NCI-H146 treated with DMSO at 0.1 percent for 48 hours (cell line): ENCODE results near the gene CCDC86.

Experiments
- DNase-seq: peaks from one replicate; lab custom pipeline; 2025; ENCODE audit not compliant: unreplicated experiment; lab: John Stamatoyannopoulos, UW

Gene CCDC86

DNA sequence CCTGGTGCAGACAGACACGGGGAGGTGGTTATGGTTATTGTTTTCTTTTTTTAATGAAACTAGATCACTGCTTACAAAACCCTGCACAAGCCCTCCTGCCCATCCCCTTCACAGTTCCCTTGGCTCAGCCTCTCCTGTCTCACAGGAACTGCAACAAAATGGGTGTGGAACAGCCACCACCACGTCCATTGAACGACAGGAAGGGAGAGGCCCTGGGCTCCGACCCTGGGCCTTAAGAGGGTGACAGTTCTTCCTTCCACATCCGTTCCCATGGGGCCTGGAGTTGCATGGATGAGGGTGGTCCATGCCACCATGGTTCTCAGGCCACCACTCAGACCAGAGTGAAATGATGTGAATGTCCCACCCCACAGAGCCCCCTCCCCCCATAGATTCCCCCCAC, 48.8 kb downstream of the CCDC86 start:
- DNase-seq = no peak

DNA sequence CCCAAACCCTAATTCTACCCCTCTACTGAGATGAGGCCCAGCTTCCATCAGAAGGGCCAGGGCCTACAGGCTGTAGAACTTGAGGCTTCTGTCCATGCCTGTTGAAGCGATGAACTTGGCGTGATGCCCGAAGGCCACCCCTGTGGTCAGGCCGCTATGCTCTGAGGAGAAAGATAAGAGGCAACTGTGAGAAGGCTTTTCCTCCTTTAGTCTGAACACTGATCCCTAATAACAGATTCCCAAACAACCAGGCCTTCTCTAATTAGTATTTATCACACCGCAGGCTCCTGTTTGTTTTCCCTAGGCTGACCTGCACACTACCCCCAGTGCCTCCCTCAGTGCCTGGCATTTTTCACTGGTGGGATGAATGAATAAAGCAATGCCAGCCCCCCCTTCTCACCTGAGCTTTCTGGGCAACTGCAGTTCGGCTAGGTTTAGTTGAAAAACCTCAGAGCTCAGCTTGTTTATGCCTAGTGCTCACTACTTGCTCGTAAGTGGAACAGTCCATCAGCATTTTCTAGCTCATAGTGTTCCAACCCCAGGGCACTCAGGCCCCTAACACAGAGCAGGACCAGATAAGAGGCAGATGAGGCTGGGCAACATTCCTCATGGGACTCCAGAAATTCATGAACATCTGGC, 49.3 kb downstream of the CCDC86 start:
- no peak for DNase-seq

DNA sequence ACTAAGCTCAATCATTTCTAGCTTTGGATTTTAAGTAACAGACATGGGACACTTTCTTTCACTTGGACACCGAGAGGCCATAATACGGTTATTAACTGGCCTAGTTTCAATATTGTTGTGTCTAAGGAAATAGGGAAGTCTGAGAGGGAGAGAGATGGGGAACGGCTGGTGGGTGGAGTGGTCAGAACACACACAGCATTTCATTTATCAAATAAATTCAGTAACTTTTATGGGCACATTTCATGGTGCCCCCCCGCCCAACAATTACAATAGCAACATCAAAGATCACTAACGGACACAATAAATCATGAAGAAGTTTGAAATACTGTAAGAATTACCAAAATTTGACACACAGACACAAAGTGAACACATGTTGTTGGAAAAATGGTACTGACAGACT, 53.8 kb downstream of the CCDC86 start:
- no peak for DNase-seq

DNA sequence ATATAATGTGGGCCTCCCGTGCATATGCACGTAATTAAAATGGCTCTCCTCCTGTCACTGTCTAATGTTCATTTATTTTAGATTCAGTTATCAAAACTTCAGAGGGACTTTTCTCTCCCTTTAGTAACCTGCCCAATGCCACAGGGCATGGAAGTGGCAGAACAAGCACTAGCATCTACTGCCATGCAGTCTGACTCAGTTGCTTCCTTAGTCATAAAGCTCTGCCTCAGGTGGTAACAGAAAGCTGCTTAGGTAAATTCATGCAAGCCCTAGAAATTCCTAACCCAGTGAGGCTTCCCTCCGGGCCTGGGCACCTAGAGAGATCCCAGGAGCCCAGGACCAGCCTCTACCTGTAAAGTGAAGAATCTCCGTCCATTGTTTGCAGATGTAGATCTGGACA, 55.6 kb downstream of the CCDC86 start:
- DNase-seq = no peak

DNA sequence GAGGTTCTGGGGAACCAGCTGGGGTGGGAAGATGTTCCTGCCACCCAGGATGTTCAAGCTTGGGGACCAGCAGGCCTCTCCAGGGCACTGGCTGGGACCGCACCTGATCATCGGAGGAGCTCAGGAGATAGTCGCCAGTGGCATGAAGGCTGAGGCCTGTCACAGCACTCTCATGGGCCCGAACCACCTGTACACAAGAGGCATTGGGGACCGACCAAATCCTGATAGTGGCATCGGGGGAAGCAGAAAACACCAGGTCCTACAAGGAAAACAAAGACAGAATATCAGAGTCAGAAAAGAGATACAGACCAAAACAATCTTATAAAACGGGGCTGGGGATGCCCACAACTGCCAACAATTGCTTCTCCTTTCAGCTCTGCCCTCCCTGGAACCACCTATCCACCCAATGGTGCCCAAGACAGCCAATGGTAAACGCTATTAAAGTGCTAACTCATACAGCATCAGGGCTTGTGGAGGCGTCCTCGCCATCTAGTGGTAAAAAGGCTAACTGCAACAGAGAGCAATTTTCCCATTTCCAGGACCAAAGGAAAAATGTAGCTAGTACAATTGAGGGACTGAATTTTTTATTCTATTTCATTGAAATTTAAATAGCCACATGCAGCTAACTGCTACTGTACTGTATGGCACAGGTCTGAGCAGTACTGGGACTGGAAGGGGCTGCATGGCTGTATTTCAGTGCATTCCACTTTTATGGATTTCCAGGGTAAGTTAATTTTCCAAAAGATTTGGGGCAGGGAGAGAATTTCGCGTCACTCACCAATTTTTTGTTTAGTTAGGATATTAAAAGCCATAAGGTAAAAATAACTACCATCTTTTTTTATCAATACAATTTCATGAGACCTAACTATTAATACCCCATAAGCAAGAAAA, 57.4 kb downstream of the CCDC86 start:
- DNase-seq = no peak

DNA sequence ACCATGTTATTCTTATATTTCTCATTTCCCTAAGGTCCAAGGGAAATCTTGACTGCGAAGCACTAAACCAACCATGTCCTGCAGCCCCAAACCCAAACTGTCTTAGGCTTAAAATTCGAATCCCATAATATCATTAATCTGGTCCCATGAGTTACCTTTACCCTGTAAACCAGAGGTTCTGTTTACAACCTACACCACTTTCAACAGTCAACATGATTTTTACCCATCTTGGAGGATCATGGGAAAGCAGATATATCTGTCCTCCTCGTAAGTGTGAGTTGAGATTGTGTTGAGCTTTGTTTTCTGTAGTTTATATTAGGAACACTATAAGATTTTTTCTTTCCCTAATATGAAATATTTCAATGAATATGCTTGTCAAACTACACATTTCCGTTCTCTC, 58.1 kb downstream of the CCDC86 start:
- DNase-seq = no peak
